ENCODE data around the gene SAMD8. TPM values are rescaled to one million over a fixed set of nuclear protein-coding genes. Genes with fewer than 3 reads are reported as not detected.
"Not testable (repeated sequence)": the region's sequence is repeated elsewhere in the genome, so short reads cannot be mapped to it uniquely, and the experiment has no call there.

SAMD8 gene
- total and polyA plus RNA-seq, 5 donors, result 8.8 to 26.7 (median 23.6) TPM

- no peak for ATAC-seq
- no peaks in the 10 kb centered on the region for H3K9me3 ChIP-seq (ENCODE audit: control insufficient read depth, low read length)
- 87% methylated on average over 4 of the region's 4 CpGs for WGBS
- peaks cover 3% of the 10 kb centered on the region for H3K4me1 ChIP-seq (ENCODE audit: control insufficient read depth, insufficient read depth, low read length)
- no peaks in the 10 kb centered on the region for H3K27me3 ChIP-seq (ENCODE audit: control insufficient read depth, insufficient read depth)
- DNase-seq, result no peak
- H3K4me3 ChIP-seq (ENCODE audit: low read length), result no peak overlapping the region
- intact Hi-C loops (cut with DNase I), result no loop called here
- no peak overlapping the region for H3K27ac ChIP-seq (ENCODE audit: low read length)
Measured at GRCh38 chr10:75122505-75122904, 11.0 kb downstream of the SAMD8 start.

DNA sequence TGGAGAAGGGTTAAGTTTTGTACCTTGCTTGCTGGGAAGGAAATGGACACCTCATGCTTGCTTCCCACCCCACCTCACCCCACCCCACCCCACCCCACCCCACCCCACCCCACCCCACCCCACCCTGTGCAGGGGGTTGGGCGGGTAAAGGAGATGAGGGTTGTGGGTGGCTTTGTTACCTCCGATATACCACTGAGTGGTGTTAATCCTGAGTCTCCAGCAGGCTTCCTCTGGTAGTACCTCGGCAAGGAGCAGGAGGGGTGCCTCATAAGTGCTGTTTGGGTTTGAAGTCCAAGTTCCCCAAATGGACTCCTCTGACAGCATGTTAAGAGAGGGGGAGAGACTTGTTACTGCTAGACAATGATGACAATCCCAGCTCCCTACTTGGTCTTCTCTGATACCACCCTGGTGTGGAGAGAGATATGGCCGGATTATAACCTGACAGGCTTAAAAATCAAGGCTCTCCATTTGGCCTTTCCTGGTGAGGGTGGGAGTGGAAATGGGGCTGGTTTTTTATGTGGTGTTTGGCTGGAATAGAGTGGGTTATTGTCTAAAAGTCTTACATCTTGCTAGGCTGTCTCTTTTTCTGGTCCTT is 11.7 kb downstream of the SAMD8 start:
- no peak overlapping the region for H3K27ac ChIP-seq (ENCODE audit: low read length)

GRCh38 chr10:75126277-75126676 is 14.8 kb downstream of the SAMD8 start:
- Histone ChIP-seq H3K4me1 (ENCODE audit: control insufficient read depth, insufficient read depth, low read length) (peaks cover 1% of the 10 kb centered on the region), H3K9me3 (ENCODE audit: control insufficient read depth, low read length) (no peaks in the 10 kb centered on the region), H3K27me3 (ENCODE audit: control insufficient read depth, insufficient read depth) (no peaks in the 10 kb centered on the region), H3K4me3 (ENCODE audit: low read length) (no peak overlapping the region), H3K27ac (ENCODE audit: low read length) (no peak overlapping the region)
- no peak for ATAC-seq
- WGBS, result 90% methylated on average over 2 of the region's 2 CpGs
- no peak for DNase-seq
- intact Hi-C loops (cut with DNase I), result no loop called here

More for the DNA sequence above, 11.7 kb downstream of the SAMD8 start:
- Histone ChIP-seq H3K4me1 (ENCODE audit: control insufficient read depth, insufficient read depth, low read length) (peaks cover 2% of the 10 kb centered on the region), H3K4me3 (ENCODE audit: low read length) (no peak overlapping the region), H3K27me3 (ENCODE audit: control insufficient read depth, insufficient read depth) (no peaks in the 10 kb centered on the region), H3K9me3 (ENCODE audit: control insufficient read depth, low read length) (no peaks in the 10 kb centered on the region)
- no peak for DNase-seq
- intact Hi-C loops (cut with DNase I), result no loop called here
- ATAC-seq, result peak; percentile 18 to 45
- WGBS, result 85% methylated on average over 4 of the region's 4 CpGs

DNA sequence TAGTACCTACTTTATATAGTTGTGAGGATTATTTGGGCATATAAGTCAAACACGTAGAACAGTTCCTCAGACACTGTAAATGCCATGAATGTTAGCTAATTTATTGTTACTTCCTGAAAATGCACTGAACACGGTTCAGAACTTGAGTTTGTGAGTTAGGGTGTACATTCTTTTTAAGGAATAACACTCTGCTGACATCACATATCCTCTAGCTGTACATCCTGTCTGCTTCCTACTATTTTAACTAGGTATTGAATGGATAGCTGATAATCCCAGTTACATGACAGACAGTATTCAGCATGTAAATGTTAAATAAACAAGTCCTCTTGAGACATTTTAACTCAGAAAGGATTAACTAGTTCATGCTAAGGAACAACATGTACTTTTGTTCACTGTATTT is 16.0 kb downstream of the SAMD8 start:
- 46% methylated on average over 2 of the region's 2 CpGs for WGBS
- no peak for DNase-seq
- Histone ChIP-seq H3K9me3 (ENCODE audit: control insufficient read depth, low read length) (no peaks in the 10 kb centered on the region), H3K4me3 (ENCODE audit: low read length) (no peak overlapping the region), H3K27ac (ENCODE audit: low read length) (no peak overlapping the region), H3K4me1 (ENCODE audit: control insufficient read depth, insufficient read depth, low read length) (peaks cover 1% of the 10 kb centered on the region), H3K27me3 (ENCODE audit: control insufficient read depth, insufficient read depth) (no peaks in the 10 kb centered on the region)
- ATAC-seq, result peak in 1 of 2 donors; percentile 13
- intact Hi-C loops (cut with DNase I), result no loop called here

- 90% methylated on average over 1 of the region's 1 CpG for WGBS
- ATAC-seq; H3K27ac ChIP-seq (ENCODE audit: low read length); H3K9me3 ChIP-seq (ENCODE audit: control insufficient read depth, low read length); DNase-seq; H3K4me1 ChIP-seq (ENCODE audit: control insufficient read depth, insufficient read depth, low read length); intact Hi-C loops (cut with DNase I); H3K27me3 ChIP-seq (ENCODE audit: control insufficient read depth, insufficient read depth); H3K4me3 ChIP-seq (ENCODE audit: low read length): not testable (repeated sequence)
Measured at GRCh38 chr10:75128985-75129384, 17.5 kb downstream of the SAMD8 start.

- DNase-seq (no peak), ATAC-seq (no peak)
- Histone ChIP-seq H3K4me3 (ENCODE audit: low read length) (no peak overlapping the region), H3K27ac (ENCODE audit: low read length) (no peak overlapping the region), H3K4me1 (ENCODE audit: control insufficient read depth, insufficient read depth, low read length) (peaks cover 3% of the 10 kb centered on the region), H3K9me3 (ENCODE audit: control insufficient read depth, low read length) (no peaks in the 10 kb centered on the region), H3K27me3 (ENCODE audit: control insufficient read depth, insufficient read depth) (no peaks in the 10 kb centered on the region)
- WGBS, result 63% methylated on average over 1 of the region's 1 CpG
- intact Hi-C loops (cut with DNase I), result no loop called here
Measured at GRCh38 chr10:75129537-75129936, 18.1 kb downstream of the SAMD8 start.

DNA sequence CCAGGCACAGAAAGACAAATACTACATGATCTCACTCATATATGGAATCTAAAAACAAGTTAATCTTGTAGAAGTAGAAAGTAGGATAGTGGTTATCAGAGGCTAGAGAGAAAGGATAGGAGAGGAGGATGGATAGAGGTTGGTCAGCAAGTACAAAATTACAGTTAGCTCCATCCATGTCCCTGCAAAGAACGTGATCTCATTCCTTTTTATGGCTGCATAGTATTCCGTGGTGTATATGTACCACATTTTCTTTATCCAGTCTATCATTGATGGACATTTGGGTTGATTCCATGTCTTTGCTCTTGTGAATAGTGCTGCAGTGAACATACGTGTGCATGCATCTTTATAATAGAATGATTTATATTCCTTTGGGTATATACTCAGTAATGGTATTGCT is 22.2 kb downstream of the SAMD8 start:
- H3K27ac ChIP-seq (ENCODE audit: low read length); ATAC-seq; H3K27me3 ChIP-seq (ENCODE audit: control insufficient read depth, insufficient read depth); H3K4me1 ChIP-seq (ENCODE audit: control insufficient read depth, insufficient read depth, low read length); H3K4me3 ChIP-seq (ENCODE audit: low read length); DNase-seq; intact Hi-C loops (cut with DNase I); H3K9me3 ChIP-seq (ENCODE audit: control insufficient read depth, low read length): not testable (repeated sequence)
- 85% methylated on average over 3 of the region's 3 CpGs for WGBS

- DNase-seq, result no peak
- H3K27ac ChIP-seq (ENCODE audit: low read length), result no peak overlapping the region
- intact Hi-C loops (cut with DNase I), result no loop called here
- H3K4me1 ChIP-seq (ENCODE audit: control insufficient read depth, insufficient read depth, low read length), result peaks cover 4% of the 10 kb centered on the region
- no peaks in the 10 kb centered on the region for H3K9me3 ChIP-seq (ENCODE audit: control insufficient read depth, low read length)
- H3K27me3 ChIP-seq (ENCODE audit: control insufficient read depth, insufficient read depth), result no peaks in the 10 kb centered on the region
- H3K4me3 ChIP-seq (ENCODE audit: low read length), result no peak overlapping the region
- ATAC-seq, result no peak
- WGBS, result 97% methylated on average over 1 of the region's 1 CpG
Measured at GRCh38 chr10:75136346-75136745, 24.9 kb downstream of the SAMD8 start.

DNA sequence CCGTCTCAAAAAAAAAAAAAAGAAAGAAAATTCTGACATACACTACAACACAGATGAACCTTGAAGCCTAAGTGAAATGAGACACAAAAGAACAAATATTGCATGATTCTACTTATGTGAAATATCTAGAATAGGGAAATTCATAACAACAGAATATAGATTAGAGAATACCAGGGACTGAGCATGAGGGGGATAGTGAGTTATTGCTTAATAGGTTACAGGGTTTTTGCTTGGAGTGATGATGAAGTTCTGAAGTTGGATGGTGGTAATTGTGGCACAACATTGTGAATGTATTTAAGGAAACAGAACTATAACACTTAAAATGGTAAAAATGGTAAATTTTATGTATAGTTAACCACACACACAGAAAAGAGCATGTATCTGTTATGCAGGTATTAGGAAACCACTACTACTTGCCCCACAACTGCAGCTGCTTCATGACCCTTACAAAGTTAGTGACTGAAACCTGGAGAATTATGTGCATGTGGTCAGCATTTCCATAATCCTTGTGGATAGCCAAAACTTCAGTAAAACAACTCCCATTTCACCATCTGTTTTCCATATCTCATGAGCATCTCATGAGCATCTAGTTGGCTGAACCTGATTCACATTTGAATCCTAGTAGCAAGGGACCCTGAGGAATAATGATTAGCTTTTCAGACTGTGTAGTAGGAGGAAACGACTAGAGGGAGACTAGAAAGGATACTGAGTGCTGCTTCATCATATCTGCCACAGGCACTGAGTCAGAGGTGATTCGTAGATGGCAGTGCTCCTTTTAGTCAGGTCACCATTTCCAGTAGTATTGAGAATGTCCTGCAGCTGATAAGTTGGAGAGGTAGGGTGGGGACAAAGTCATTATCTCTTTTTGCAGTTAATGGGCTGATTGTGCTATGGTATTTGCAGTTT is 26.3 kb downstream of the SAMD8 start:
- H3K27me3 ChIP-seq (ENCODE audit: control insufficient read depth, insufficient read depth), result no peaks in the 10 kb centered on the region
- H3K4me3 ChIP-seq (ENCODE audit: low read length), result no peak overlapping the region
- 41% methylated on average over 3 of the region's 3 CpGs for WGBS
- intact Hi-C loops (cut with DNase I), result no loop called here
- ATAC-seq, result peak; percentile 40 to 82
- no peak overlapping the region for H3K27ac ChIP-seq (ENCODE audit: low read length)
- peaks cover 4% of the 10 kb centered on the region for H3K4me1 ChIP-seq (ENCODE audit: control insufficient read depth, insufficient read depth, low read length)
- H3K9me3 ChIP-seq (ENCODE audit: control insufficient read depth, low read length), result no peaks in the 10 kb centered on the region
- no peak for DNase-seq

- no peak for ATAC-seq
- H3K4me1 ChIP-seq (ENCODE audit: control insufficient read depth, insufficient read depth, low read length), result peaks cover 4% of the 10 kb centered on the region
- intact Hi-C loops (cut with DNase I), result no loop called here
- H3K9me3 ChIP-seq (ENCODE audit: control insufficient read depth, low read length), result no peaks in the 10 kb centered on the region
- H3K27ac ChIP-seq (ENCODE audit: low read length), result no peak overlapping the region
- 97% methylated on average over 4 of the region's 4 CpGs for WGBS
- no peak for DNase-seq
- H3K27me3 ChIP-seq (ENCODE audit: control insufficient read depth, insufficient read depth), result no peaks in the 10 kb centered on the region
- H3K4me3 ChIP-seq (ENCODE audit: low read length), result no peak overlapping the region
Measured at GRCh38 chr10:75140246-75140645, 28.8 kb downstream of the SAMD8 start.

GRCh38 chr10:75143353-75143752 is 31.9 kb downstream of the SAMD8 start:
- Histone ChIP-seq H3K27ac (ENCODE audit: low read length) (no peak overlapping the region), H3K27me3 (ENCODE audit: control insufficient read depth, insufficient read depth) (no peaks in the 10 kb centered on the region), H3K4me1 (ENCODE audit: control insufficient read depth, insufficient read depth, low read length) (peaks cover 5% of the 10 kb centered on the region), H3K4me3 (ENCODE audit: low read length) (no peak overlapping the region), H3K9me3 (ENCODE audit: control insufficient read depth, low read length) (no peaks in the 10 kb centered on the region)
- 25% methylated on average over 1 of the region's 1 CpG for WGBS
- DNase-seq (no peak), ATAC-seq (no peak)
- intact Hi-C loops (cut with DNase I), result no loop called here
